GM12801 (cell line): ENCODE data around the gene TSPAN5.

Source experiments
- CTCF ChIP-seq: IDR thresholded peaks from one replicate; pipeline ENCODE4 v1.5.1; 2011; ENCODE audit warnings: control low read depth; ENCODE audit not compliant: insufficient read length; ENCODE audit errors: extremely low read depth

Gene TSPAN5

GRCh38 chr4:98680806-98681205 lies 22.4 kb upstream of the TSPAN5 start:
- TF ChIP-seq CTCF, result no peak

- TF ChIP-seq CTCF, result no peak
Observed at GRCh38 chr4:98679738-98680137, 21.3 kb upstream of the TSPAN5 start.

- TF ChIP-seq CTCF, result no peak
Observed at GRCh38 chr4:98677799-98678198, 19.4 kb upstream of the TSPAN5 start.

GRCh38 chr4:98674404-98675173 lies 16.2 kb upstream of the TSPAN5 start:
- no peak for TF ChIP-seq CTCF

DNA sequence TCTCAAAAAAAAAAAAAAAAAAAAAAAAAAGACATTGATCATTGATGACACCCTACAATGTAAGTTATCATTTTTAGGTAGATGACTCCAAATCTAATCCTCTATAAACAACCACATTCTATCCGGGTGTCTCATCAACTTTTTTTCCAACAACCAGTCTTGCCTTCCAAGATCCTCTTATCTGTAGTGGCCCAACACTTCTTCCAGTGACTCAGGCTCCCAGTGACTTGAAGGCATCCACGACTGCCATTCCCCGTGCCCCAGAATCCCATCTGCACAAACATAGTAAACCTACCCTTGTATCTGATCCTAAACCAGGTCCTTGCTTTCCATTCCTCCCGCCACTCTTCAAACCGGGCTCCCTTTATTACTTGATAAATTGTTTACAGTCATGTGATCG lies 15.6 kb upstream of the TSPAN5 start:
- TF ChIP-seq CTCF, result no peak

GRCh38 chr4:98673288-98673644 lies 14.9 kb upstream of the TSPAN5 start:
- TF ChIP-seq CTCF, result no peak

DNA sequence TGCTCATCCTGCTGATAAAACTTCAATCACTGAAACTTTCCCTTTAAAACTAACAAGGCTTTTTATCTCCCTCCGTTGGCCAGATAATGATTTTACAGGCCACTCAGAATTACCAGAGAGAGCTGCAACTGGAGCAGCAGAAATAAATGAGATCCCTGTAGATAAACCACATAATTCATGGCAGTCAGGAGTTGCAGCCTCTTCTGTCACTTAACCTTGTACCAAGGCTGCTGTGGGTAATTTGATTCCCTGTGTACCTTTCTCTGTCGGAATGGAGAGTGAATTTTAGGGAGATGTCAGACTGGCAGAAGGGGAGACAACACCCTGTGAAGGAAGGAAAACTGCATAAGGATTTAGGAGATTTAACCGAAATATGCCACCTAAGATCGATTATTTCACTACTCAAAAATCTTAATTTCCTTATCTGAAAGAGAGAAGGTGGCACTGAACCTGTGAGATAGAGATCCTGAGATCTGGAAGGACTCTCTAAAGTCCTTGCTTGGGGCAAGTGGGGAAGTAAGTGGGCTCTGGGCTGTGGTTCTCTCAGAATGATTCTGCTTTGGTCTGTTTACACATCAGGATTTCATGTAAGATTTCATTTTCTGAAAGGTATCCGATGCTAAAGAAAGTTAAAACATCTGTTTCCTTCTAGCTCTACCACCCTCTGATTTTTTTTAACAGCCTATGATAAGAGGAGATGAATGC lies 14.3 kb upstream of the TSPAN5 start:
- TF ChIP-seq CTCF, result no peak
